ENCODE data around the gene MORN1.
A peak's percentile ranks its signal among the peaks of the same experiment; 100 is the strongest.
"Not testable (repeated sequence)": the region's sequence is repeated elsewhere in the genome, so short reads cannot be mapped to it uniquely, and the experiment has no call there.

The MORN1 gene

DNA sequence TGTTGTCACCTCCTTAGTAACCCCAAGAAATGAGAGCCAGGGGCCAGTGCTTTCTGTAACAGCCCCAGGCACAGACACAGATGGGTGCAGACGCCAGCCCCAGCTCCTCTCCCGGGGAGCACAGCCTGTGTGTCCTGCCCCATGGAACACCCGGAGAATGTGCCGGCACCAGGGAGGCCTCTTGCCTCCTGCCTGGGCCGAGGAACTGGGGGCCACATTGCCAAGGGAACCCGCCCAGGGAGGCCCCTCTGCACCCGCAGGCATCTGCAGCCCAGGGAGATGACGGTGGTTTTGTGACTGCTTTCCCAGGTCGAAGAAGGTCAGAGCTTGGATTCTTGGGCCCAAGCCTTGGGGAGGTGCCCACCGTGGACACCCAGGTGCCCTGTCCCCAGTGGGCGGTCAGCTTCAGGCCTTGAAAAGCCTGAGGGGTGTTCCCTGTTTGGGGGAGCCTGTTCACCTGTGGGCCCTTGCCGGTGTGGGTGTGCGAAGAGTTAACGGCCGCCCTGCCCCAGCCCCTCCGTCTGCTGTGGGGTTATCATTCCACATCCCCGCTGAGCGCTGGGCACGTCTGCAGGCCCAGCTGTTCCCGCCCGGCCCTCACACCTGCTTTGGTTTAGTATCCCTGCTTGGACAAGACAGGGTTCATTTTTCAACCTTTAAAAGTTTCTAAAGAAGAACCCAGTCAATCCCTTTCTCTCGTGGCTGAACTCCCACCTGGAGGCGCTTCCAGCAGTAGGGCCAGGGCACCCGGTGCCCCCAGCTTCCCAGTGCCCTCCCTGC, 62.5 kb downstream of the MORN1 start:
- Mint-ChIP-seq H3K4me3 (no peak overlapping the region), H3K36me3 (ENCODE audit: low read depth) (no peaks in the 10 kb centered on the region), H3K27ac (no peak overlapping the region), H3K27me3 (peaks cover 5% of the 10 kb centered on the region), H3K4me1 (ENCODE audit: low read depth) (no peaks in the 10 kb centered on the region), H3K9me3 (no peaks in the 10 kb centered on the region)

DNA sequence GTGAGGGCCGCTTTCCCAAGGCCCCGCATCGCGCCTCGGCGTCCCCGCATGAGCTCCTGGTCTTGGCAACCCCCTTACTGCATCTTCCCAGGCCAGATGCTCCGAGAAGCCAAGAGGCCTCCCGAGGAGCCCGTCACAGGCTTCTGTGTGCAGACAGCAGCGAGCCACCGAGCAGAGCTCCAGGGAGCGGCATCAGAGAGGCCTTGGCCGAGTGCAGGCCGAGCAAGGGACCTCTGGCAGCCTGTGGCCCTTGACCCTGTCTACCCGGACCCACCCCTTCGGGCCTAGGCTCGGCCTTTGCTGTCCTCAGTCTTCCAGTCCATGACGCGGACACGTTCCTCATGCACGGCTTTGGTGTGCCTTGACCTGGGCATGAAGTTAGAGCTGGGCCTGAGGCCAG, 63.5 kb downstream of the MORN1 start:
- H3K36me3 Mint-ChIP-seq (ENCODE audit: low read depth) = no peaks in the 10 kb centered on the region
- H3K4me1 Mint-ChIP-seq (ENCODE audit: low read depth) = no peaks in the 10 kb centered on the region
- H3K9me3 Mint-ChIP-seq = no peaks in the 10 kb centered on the region
- H3K27ac Mint-ChIP-seq = no peak overlapping the region
- no peak overlapping the region for H3K4me3 Mint-ChIP-seq
- peaks cover 5% of the 10 kb centered on the region for H3K27me3 Mint-ChIP-seq

DNA sequence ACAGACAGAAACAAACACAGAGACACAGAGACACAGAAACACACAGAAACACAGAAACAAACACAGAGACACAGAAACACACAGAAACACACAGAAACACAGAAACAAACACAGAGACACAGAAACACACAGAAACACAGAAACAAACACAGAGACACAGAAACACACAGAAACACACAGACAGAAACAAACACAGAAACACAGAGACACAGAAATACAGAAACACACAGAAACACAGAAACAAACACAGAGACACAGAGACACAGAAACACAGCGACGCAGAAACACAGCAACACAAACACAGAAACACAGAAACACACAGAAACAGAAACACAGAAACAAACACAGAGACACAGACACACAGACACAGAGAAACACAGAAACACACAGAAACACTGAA, 64.2 kb downstream of the MORN1 start:
- H3K27ac Mint-ChIP-seq = peak overlapping the region; percentile 13
- not testable (repeated sequence) for H3K4me3 Mint-ChIP-seq; H3K27me3 Mint-ChIP-seq; H3K36me3 Mint-ChIP-seq (ENCODE audit: low read depth); H3K4me1 Mint-ChIP-seq (ENCODE audit: low read depth); H3K9me3 Mint-ChIP-seq

DNA sequence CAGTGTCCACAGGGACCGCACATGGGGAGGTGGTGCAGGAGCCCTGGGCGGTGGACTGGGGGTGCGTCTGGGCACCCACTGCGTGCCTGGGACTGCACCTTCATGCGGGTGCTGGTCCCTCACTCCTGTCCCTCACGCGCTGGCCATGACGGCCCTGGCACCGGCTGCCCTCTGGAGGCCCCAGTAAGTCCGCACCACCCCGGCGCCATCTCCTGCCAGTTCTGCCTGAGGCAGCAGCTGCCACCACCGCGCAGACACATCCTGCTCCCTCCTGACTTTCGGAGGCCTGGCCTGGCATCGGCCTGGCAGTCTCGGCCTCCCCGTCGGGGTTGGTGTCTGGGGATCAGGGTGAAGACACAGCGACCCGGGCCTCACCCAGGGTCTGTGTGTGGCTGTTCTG, 64.8 kb downstream of the MORN1 start:
- Mint-ChIP-seq H3K4me1 (ENCODE audit: low read depth) (no peaks in the 10 kb centered on the region), H3K36me3 (ENCODE audit: low read depth) (no peaks in the 10 kb centered on the region), H3K27ac (no peak overlapping the region)

DNA sequence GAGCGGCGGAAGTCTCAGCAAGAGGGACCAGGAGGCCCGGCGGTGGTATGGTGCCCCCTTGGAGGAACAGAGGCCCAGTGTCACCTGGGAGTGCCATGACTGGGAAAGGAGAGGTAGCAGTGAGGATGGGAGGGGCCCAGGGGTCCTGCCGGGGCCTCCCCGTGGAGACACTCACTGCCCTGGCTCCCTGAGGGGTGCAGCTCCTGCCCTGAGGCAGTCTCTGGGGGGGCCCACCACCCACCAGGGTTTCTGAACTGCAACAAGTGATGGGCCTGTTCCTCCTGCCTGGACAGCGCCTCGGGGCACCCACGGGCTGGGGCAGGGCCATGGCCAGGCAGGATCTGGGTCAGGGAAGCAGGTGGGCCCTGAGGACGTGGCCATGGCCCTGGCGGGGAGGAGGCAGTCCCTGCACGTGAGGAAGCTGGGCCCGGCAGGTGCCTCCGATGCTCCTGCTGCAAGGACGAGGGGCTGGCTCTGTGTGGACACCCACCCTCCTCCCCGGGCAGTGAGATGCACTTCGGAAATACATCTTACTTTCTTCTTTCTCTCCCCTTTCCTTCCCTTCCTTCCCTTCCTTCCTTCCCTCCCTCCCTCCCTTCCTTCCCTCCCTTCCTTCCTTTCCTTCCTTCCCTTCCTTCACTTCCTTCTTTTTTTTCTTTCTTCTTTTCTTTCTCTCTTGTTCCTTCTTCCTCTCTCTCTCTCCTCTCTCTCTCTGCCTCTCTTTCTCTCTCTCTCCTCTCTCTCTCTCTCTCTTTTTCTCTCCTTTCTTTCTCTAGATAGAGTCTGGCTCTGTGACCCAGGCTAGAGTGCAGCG, 66.6 kb downstream of the MORN1 start:
- Mint-ChIP-seq H3K4me3 (no peak overlapping the region), H3K27me3 (peaks cover 5% of the 10 kb centered on the region), H3K4me1 (ENCODE audit: low read depth) (no peaks in the 10 kb centered on the region), H3K9me3 (no peaks in the 10 kb centered on the region), H3K27ac (no peak overlapping the region), H3K36me3 (ENCODE audit: low read depth) (no peaks in the 10 kb centered on the region)

More for the DNA sequence above, 64.8 kb downstream of the MORN1 start:
- Mint-ChIP-seq H3K4me3 (no peak overlapping the region), H3K9me3 (no peaks in the 10 kb centered on the region), H3K27me3 (peaks cover 5% of the 10 kb centered on the region)

DNA sequence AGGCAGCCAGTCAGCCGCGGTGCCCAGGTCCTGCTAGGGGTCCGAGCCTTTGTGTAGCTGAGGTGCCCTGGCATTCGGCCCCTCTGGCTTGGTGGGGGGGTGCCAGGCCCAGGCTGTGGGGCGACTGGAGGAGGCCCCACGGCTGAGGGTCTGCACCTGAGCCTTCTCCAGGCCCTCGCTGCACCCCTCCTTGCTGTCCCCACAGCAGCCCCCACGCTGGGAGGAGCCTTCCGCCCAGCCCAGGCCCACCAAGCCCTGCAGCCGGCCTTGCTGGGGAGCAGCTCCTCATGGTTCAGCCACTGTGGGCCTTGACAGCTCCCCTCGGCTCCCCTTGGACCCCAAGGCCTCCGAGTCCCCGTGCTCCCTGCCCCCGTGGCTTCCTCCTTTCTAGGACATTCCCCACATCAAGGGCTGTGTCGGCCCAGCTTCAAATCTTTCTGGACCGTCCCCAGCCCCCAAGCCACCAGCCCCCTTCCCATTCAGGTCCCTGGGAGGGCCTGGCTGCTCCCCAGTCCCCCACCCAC, 67.8 kb downstream of the MORN1 start:
- H3K4me1 Mint-ChIP-seq (ENCODE audit: low read depth) = peaks cover 3% of the 10 kb centered on the region
- no peak overlapping the region for H3K27ac Mint-ChIP-seq
- no peaks in the 10 kb centered on the region for H3K9me3 Mint-ChIP-seq
- H3K27me3 Mint-ChIP-seq = peaks cover 5% of the 10 kb centered on the region
- no peaks in the 10 kb centered on the region for H3K36me3 Mint-ChIP-seq (ENCODE audit: low read depth)
- no peak overlapping the region for H3K4me3 Mint-ChIP-seq

DNA sequence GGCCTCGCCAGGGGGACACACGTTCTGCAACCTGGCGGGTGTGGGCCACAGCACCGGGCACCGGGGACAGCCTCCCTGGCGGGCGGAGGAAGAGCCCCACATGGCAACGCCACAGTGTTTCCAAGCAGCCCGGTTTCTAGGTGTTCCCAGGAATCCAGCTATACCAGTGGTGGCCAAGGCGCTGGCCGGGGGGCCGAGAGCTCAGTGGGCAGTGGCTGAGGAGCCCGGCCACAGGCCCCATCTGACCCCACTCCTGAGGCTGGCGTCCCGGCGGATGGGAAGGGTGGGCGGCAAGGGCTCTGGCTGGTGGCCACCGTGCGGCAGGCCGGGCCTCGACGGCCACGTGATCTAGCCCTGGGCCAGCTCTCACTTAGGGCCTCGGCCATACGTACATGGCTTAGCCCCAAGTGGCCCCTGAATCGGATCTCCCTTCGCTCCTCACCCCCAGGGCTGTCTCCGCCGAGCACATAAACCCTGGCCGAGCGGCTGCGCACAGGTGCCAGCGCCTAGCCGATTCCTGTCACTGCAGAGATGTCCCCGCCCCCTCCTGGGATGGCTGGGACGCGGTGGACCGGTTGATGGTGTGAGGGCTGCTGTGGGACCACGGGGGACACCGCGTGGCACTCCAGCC, 68.7 kb downstream of the MORN1 start:
- Mint-ChIP-seq H3K9me3 (no peaks in the 10 kb centered on the region), H3K4me1 (ENCODE audit: low read depth) (peaks cover 3% of the 10 kb centered on the region), H3K36me3 (ENCODE audit: low read depth) (no peaks in the 10 kb centered on the region), H3K4me3 (no peak overlapping the region), H3K27ac (no peak overlapping the region), H3K27me3 (peaks cover 5% of the 10 kb centered on the region)

DNA sequence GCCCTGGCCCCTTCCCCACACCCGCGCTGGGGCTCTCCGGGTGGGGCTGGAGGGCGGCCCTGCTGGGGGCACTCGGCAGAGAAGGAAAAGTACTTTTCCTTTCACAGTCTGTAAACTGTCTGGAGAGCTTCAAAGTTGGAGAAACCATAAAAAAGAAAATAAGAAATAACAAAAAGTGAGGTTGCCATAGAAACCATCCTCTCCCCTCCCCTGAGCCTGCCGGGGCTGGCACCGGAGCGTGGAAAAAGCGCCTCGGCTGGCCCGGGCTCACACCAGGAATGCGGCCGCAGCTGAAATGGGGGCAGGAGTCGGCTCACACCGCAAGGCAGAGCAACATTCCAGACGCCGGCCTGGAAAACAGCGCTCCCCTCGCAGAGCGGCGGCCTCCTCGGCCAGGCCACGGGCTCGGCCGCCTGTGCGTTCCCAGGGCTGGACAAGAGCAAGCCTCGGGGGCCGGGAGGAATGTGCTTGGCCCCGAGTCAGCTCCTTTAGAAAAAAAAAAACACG, 69.2 kb downstream of the MORN1 start:
- Mint-ChIP-seq H3K4me1 (ENCODE audit: low read depth) (peaks cover 5% of the 10 kb centered on the region), H3K4me3 (no peak overlapping the region), H3K9me3 (no peaks in the 10 kb centered on the region), H3K27ac (no peak overlapping the region), H3K27me3 (peaks cover 5% of the 10 kb centered on the region), H3K36me3 (ENCODE audit: low read depth) (no peaks in the 10 kb centered on the region)

DNA sequence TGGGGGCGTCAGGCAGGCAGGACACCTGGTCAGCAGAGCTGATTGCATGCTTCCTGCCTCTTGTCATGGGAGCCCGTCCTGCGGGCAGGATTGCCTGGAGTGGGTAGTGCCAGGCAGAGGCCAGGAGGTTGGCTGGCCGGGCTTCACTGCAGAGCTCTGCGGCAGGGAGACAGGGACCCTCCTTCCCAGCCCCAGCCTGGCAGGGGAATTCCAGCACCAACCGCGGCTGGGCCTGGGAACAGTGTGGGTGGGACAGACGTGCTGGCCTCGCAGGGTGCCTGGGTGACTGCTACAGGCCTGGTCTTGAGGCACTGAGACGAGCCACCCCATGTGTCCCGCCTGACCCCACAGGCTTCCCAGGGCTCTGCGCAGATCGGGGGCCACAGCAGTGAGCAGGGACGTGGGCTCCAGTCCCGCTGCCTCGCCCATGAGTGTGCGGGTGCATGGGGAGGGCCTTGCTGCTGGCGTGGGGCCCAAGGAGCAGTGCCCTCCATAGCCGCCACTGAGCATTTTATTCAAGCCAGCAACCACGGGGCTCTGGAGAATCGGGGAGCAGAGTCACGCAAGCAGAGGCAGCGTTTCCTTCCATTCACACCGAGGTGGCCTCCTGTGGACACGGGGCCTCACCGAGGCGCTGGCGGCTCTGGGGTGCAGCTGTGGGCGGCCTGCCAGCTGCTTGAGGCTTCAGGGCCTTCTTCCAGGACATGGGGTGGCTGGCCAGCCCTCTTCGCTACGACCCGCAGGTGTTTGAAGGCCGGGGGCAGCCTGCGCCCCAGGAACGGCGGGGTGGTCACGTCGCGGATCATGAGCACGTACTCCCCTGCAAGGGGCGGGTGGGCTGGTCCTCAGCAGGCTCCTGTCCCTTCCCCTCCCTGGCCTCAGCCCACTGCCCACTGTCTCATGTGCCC, 70.3 kb downstream of the MORN1 start:
- Mint-ChIP-seq H3K9me3 (no peaks in the 10 kb centered on the region), H3K4me3 (no peak overlapping the region), H3K36me3 (ENCODE audit: low read depth) (no peaks in the 10 kb centered on the region), H3K27ac (no peak overlapping the region), H3K4me1 (ENCODE audit: low read depth) (peaks cover 7% of the 10 kb centered on the region), H3K27me3 (peaks cover 5% of the 10 kb centered on the region)

DNA sequence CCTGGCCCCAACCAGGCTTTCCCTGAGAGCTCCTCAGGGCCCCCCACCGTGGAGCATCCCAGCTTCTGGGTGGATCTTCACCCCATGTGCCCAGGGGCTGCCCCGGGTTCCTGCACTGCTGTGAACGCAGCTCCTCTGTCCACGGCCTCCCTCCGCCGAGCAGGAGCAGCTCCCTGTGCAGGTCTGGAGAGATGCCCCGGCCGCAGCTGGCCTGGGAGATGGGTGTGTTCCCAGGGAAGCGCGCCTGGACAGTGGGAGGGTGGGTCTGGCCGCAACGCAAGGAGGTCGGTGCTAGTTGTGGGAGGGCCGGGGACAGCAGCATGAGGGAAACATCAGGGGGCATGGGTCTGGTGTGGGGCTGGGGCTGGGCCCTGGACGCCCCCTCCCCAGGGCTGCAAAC, 71.3 kb downstream of the MORN1 start:
- H3K36me3 Mint-ChIP-seq (ENCODE audit: low read depth) = no peaks in the 10 kb centered on the region
- peaks cover 7% of the 10 kb centered on the region for H3K4me1 Mint-ChIP-seq (ENCODE audit: low read depth)
- no peak overlapping the region for H3K4me3 Mint-ChIP-seq
- H3K9me3 Mint-ChIP-seq = no peaks in the 10 kb centered on the region
- no peak overlapping the region for H3K27ac Mint-ChIP-seq
- peaks cover 2% of the 10 kb centered on the region for H3K27me3 Mint-ChIP-seq

DNA sequence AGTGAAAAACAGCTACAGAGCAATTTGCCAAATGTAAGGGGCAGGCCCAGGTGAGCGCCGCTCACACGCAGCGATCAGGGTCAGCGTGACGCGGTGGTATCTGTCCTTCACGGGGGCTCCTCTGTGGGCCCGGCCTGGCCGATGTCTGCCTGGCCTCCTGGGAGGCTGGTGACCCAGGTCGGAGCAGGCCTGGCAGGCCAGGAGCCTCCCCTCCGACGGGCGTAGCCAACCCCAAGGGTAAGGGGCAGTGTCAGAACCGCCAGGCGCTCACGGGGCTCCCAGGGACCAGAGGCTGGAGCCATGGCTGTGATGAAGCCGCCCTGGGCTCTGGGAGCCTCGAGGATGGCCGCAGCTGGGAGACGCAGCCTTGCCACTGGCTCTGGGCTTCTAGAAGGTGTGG, 72.1 kb downstream of the MORN1 start:
- Mint-ChIP-seq H3K27ac (no peak overlapping the region), H3K36me3 (ENCODE audit: low read depth) (no peaks in the 10 kb centered on the region), H3K9me3 (no peaks in the 10 kb centered on the region), H3K4me1 (ENCODE audit: low read depth) (peaks cover 7% of the 10 kb centered on the region), H3K27me3 (no peaks in the 10 kb centered on the region), H3K4me3 (no peak overlapping the region)

DNA sequence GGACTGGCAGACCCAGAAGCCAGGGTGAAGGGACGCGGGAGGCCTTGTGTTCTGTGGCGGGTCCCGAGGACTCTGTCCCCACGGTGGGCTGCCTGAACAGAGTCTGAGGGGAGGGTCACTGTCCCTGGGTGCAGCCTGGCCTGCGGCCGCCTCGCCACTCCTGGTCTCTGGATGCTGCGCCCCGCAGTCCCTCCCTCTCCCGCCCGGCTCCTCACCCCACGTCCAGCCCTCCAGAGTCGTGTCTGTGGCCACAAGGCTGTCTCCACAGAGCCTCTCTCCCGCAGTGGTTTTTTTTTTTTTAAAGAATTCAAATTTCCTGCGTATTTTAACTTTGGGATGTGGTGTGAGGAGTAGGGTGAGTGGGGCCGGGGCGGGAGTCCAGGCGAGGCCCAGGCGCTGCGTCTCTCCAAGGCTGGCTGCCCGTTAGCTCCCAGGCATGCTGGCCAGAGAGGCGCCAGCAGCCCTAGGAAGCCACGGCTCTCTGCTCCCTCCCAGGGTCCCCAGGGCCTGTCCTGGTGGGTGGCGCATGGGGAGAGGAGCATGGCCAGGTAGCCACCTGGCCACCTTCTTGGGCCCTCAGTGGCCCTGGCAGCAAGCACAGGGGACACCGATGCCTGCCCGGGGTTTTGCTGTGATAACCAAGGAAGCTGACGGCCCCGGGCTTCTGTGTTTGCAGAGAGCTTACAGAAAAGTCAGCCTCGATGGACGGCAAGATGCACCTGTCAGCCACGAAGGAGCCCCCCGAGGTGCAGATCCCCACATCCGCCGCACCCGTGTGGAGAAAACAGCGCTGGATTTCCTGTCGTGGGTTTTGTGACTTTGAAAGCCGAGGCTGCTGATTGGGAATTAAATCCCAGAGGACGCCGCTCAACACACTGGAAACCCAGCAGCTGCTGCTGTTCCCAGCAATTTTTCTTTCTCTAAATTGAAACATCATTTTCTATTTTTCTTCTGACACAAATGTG, 72.8 kb downstream of the MORN1 start:
- Mint-ChIP-seq H3K4me1 (ENCODE audit: low read depth) (peaks cover 10% of the 10 kb centered on the region), H3K4me3 (no peak overlapping the region), H3K36me3 (ENCODE audit: low read depth) (no peaks in the 10 kb centered on the region), H3K27me3 (no peaks in the 10 kb centered on the region), H3K27ac (no peak overlapping the region), H3K9me3 (no peaks in the 10 kb centered on the region)

DNA sequence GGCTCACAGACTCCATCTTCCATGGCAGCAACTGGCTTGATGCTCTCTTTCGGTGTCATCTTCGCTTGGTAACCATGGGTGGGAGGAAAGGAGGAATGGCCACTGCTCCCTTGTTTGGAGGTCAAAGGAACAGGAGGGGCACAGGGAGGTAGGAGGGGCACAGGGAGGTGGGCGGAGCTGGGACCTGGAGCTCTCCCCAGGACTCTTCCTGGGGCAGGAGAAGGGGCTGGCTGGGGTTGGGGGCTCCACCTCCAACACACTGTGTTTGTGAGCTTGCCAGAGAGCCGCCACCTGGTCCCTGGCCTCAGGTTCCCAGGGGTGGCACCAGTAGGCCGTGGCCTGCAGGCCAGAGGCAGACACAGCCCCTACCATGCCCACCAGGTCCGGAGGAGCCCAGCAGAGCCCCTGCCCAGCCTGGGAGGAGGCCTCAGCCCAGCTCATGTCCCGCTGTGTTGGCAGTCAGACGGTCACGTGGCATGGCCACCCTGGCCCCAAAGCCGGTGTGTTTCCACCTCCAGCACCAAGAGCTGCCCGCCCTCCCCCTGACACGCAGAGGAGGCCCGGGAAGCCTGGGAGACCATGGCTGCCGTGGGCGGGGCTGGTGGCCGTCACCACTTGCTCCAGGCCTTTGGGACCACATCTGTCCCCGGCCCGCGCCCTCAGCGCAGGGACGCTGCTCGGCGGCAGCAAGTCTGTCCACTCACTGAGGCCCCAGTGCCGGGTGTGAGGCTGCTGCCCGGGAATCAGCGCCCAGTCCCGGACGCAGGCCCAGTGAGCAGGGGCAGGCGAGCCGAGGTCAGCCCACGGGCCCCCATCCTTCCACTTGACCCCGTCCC, 73.9 kb downstream of the MORN1 start:
- Mint-ChIP-seq H3K4me3 (no peak overlapping the region), H3K9me3 (no peaks in the 10 kb centered on the region), H3K36me3 (ENCODE audit: low read depth) (no peaks in the 10 kb centered on the region), H3K27ac (no peak overlapping the region), H3K27me3 (no peaks in the 10 kb centered on the region), H3K4me1 (ENCODE audit: low read depth) (peaks cover 11% of the 10 kb centered on the region)

Measured in stimulated activated naive CD8-positive, alpha-beta T cell treated with anti-CD3 and anti-CD28 coated beads, Interleukin-15, Interleukin-2, amounts not matched to agents 100 ng/mL and 50 ng/mL, for 24 hours (primary cell).